Chondrocyte (in vitro differentiated cells): ENCODE data around the gene MED13L. TPM values are rescaled to one million over a fixed set of nuclear protein-coding genes. Genes with fewer than 3 reads are reported as not detected.

Experiments
- DNase-seq: peaks from one replicate; pipeline ENCODE4 v3.0.0; 2021; ENCODE audit warnings: mixed read lengths, low spot score
- H3K27ac Mint-ChIP-seq: one replicate; pipeline ENCODE4 v1.8.0; 2021; ENCODE audit warnings: mild to moderate bottlenecking, moderate library complexity, mixed read lengths; ENCODE audit not compliant: unreplicated experiment
- H3K27me3 Mint-ChIP-seq: 2 replicates; pipeline ENCODE4 v1.8.0; 2021; ENCODE audit warnings: low read depth, mixed read lengths
- H3K36me3 Mint-ChIP-seq: 2 replicates; pipeline ENCODE4 v1.8.0; 2021; ENCODE audit warnings: low read depth, mixed read lengths
- H3K4me1 Mint-ChIP-seq: 2 replicates; pipeline ENCODE4 v1.8.0; 2021; ENCODE audit warnings: low read depth, mild to moderate bottlenecking, mixed read lengths
- H3K4me3 Mint-ChIP-seq: one replicate; pipeline ENCODE4 v1.8.0; 2021; ENCODE audit warnings: mild to moderate bottlenecking, moderate library complexity, mixed read lengths; ENCODE audit not compliant: unreplicated experiment
- H3K9me3 Mint-ChIP-seq: 2 replicates; pipeline ENCODE4 v1.8.0; 2021; ENCODE audit warnings: low read depth, mixed read lengths
- CTCF ChIP-seq: fragments of 200-600 bp; sonication (generic); IDR thresholded peaks from 2 replicates; pipeline ENCODE4 v1.5.0; 2021; ENCODE audit warnings: antibody characterized with exemption, mild to moderate bottlenecking, moderate library complexity
- total RNA-seq: library from RNA; stranded (reverse); gene quantifications from 3 replicates; pipeline ENCODE4 v1.2.1, GENCODE V29; 2021

MED13L gene
- total RNA-seq, 1 donor from 2014 or later, result 162 TPM

- Mint-ChIP-seq H3K9me3 (no peaks in the 10 kb centered on the region), H3K4me1 (peaks cover 56% of the 10 kb centered on the region), H3K36me3 (no peaks in the 10 kb centered on the region), H3K27ac (peak overlapping the region; percentile 88), H3K27me3 (no peaks in the 10 kb centered on the region), H3K4me3 (no peak overlapping the region)
- TF ChIP-seq CTCF, result no peak
- DNase-seq, result no peak
These were observed 21.6 kb upstream of the MED13L start for GRCh38 chr12:116299064-116299463.

GRCh38 chr12:116298578-116298977 is 21.1 kb upstream of the MED13L start:
- no peak for TF ChIP-seq CTCF
- Mint-ChIP-seq H3K27ac (no peak overlapping the region), H3K4me1 (peaks cover 56% of the 10 kb centered on the region), H3K4me3 (no peak overlapping the region), H3K27me3 (no peaks in the 10 kb centered on the region), H3K36me3 (no peaks in the 10 kb centered on the region), H3K9me3 (no peaks in the 10 kb centered on the region)
- DNase-seq, result no peak

- Mint-ChIP-seq H3K27me3 (no peaks in the 10 kb centered on the region), H3K9me3 (no peaks in the 10 kb centered on the region), H3K4me3 (no peak overlapping the region), H3K27ac (no peak overlapping the region), H3K4me1 (peaks cover 53% of the 10 kb centered on the region), H3K36me3 (no peaks in the 10 kb centered on the region)
- no peak for TF ChIP-seq CTCF
- DNase-seq, result no peak
These were observed 19.8 kb upstream of the MED13L start for GRCh38 chr12:116297224-116297834.

GRCh38 chr12:116295327-116296263 is 18.1 kb upstream of the MED13L start:
- Mint-ChIP-seq H3K4me1 (peaks cover 52% of the 10 kb centered on the region), H3K27ac (no peak overlapping the region), H3K4me3 (no peak overlapping the region), H3K9me3 (no peaks in the 10 kb centered on the region), H3K36me3 (no peaks in the 10 kb centered on the region), H3K27me3 (no peaks in the 10 kb centered on the region)
- no peak for DNase-seq
- TF ChIP-seq CTCF, result no peak

GRCh38 chr12:116294454-116295165 is 17.1 kb upstream of the MED13L start:
- Mint-ChIP-seq H3K27ac (no peak overlapping the region), H3K36me3 (no peaks in the 10 kb centered on the region), H3K27me3 (no peaks in the 10 kb centered on the region), H3K4me1 (peaks cover 42% of the 10 kb centered on the region), H3K9me3 (no peaks in the 10 kb centered on the region), H3K4me3 (no peak overlapping the region)
- no peak for DNase-seq
- no peak for TF ChIP-seq CTCF
